ENCODE results near the gene HTR2A. TPM values are rescaled to one million over a fixed set of nuclear protein-coding genes. Genes with fewer than 3 reads are reported as not detected.

The HTR2A gene
- total RNA-seq, 6 experiments from 2014 or later, result 0.04 TPM; not detected in 5

- no peak overlapping the region for H3K4me3 ChIP-seq
- TF ChIP-seq CTCF (IDR thresholded peaks at IDR 0.05) (no peak), POLR2A (IDR thresholded peaks at IDR 0.05) (no peak)
- ATAC-seq, result no peak
- H3K36me3 ChIP-seq, result no peaks in the 10 kb centered on the region
- DNase-seq, result no peak
- no peaks in the 10 kb centered on the region for H3K4me1 ChIP-seq
- WGBS (ENCODE audit: insufficient coverage, low coverage, low lambda C conversion rate, missing lambda C conversion rate), result 85% methylated on average over 4 of the region's 4 CpGs
- H3K27ac ChIP-seq, result no peak overlapping the region
- H3K27me3 ChIP-seq, result no peaks in the 10 kb centered on the region
- intact Hi-C loops (cut with DNase I), result no loop called here
- no peaks in the 10 kb centered on the region for H3K9me3 ChIP-seq
These were observed 11.8 kb downstream of the HTR2A start for GRCh38 chr13:46885018-46885417.

GRCh38 chr13:46884531-46884930 lies 12.3 kb downstream of the HTR2A start:
- H3K4me1 ChIP-seq, result no peaks in the 10 kb centered on the region
- no peak overlapping the region for H3K4me3 ChIP-seq
- intact Hi-C loops (cut with DNase I), result no loop called here
- H3K27ac ChIP-seq, result no peak overlapping the region
- DNase-seq (no peak), ATAC-seq (no peak)
- no peak for TF ChIP-seq POLR2A (IDR thresholded peaks at IDR 0.05)
- TF ChIP-seq CTCF (IDR thresholded peaks at IDR 0.05), result no peak
- H3K27me3 ChIP-seq, result no peaks in the 10 kb centered on the region
- H3K36me3 ChIP-seq, result no peaks in the 10 kb centered on the region
- WGBS (ENCODE audit: insufficient coverage, low coverage, low lambda C conversion rate, missing lambda C conversion rate), result 90% methylated on average over 3 of the region's 3 CpGs
- H3K9me3 ChIP-seq, result no peaks in the 10 kb centered on the region

- Histone ChIP-seq H3K27me3 (no peaks in the 10 kb centered on the region), H3K4me1 (no peaks in the 10 kb centered on the region), H3K27ac (no peak overlapping the region), H3K4me3 (no peak overlapping the region), H3K9me3 (no peaks in the 10 kb centered on the region), H3K36me3 (no peaks in the 10 kb centered on the region)
- DNase-seq, result no peak
- 64% methylated on average over 1 of the region's 2 CpGs for WGBS (ENCODE audit: insufficient coverage, low coverage, low lambda C conversion rate, missing lambda C conversion rate)
- TF ChIP-seq CTCF (IDR thresholded peaks at IDR 0.05), result no peak
- TF ChIP-seq POLR2A (IDR thresholded peaks at IDR 0.05), result no peak
- no peak for ATAC-seq
- intact Hi-C loops (cut with DNase I), result no loop called here
These were observed 15.2 kb downstream of the HTR2A start for GRCh38 chr13:46881621-46882020.

- Histone ChIP-seq H3K27ac (no peak overlapping the region), H3K27me3 (no peaks in the 10 kb centered on the region), H3K9me3 (no peaks in the 10 kb centered on the region), H3K36me3 (no peaks in the 10 kb centered on the region), H3K4me3 (no peak overlapping the region), H3K4me1 (no peaks in the 10 kb centered on the region)
- TF ChIP-seq POLR2A (IDR thresholded peaks at IDR 0.05) (no peak), CTCF (IDR thresholded peaks at IDR 0.05) (no peak)
- WGBS (ENCODE audit: insufficient coverage, low coverage, low lambda C conversion rate, missing lambda C conversion rate), result 71% methylated on average over 5 of the region's 5 CpGs
- DNase-seq, result no peak
- ATAC-seq, result no peak
- intact Hi-C loops (cut with DNase I), result no loop called here
These were observed 22.8 kb downstream of the HTR2A start for GRCh38 chr13:46874006-46874405.

GRCh38 chr13:46871557-46871956 lies 25.3 kb downstream of the HTR2A start:
- Histone ChIP-seq H3K9me3 (no peaks in the 10 kb centered on the region), H3K36me3 (no peaks in the 10 kb centered on the region), H3K4me1 (no peaks in the 10 kb centered on the region), H3K27ac (no peak overlapping the region), H3K27me3 (no peaks in the 10 kb centered on the region), H3K4me3 (no peak overlapping the region)
- DNase-seq (no peak), ATAC-seq (no peak)
- no peak for TF ChIP-seq POLR2A (IDR thresholded peaks at IDR 0.05)
- no peak for TF ChIP-seq CTCF (IDR thresholded peaks at IDR 0.05)
- intact Hi-C loops (cut with DNase I), result no loop called here
- WGBS (ENCODE audit: insufficient coverage, low coverage, low lambda C conversion rate, missing lambda C conversion rate), result 84% methylated on average over 2 of the region's 2 CpGs
